SK-N-MC (cell line): Measurements from ENCODE around the gene RAP1GDS1.

Experiments
- EZH2 ChIP-seq: fragments of 200-600 bp; sonication (generic); IDR thresholded peaks from one replicate; pipeline ENCODE4 v1.6.1; 2017; ENCODE audit warnings: antibody characterized with exemption
- FOXP2 ChIP-seq: optimal IDR thresholded peaks from 2 replicates; pipeline ENCODE3; 2011; ENCODE audit warnings: mild to moderate bottlenecking, moderate library complexity; ENCODE audit not compliant: insufficient read depth; ENCODE audit errors: extremely low read length, control extremely low read depth
- POLR2AphosphoS5 ChIP-seq: IDR thresholded peaks from 2 replicates; pipeline ENCODE4 v1.6.1; 2012; ENCODE audit warnings: mild to moderate bottlenecking, low read depth, low read length, borderline replicate concordance

GRCh38 chr4:98416844-98417243, 155.7 kb downstream of the RAP1GDS1 start:
- TF ChIP-seq POLR2AphosphoS5 = no peak
- no peak for TF ChIP-seq EZH2
- TF ChIP-seq FOXP2 = no peak
